Measurements from ENCODE around the gene ATP5IF1.

- no peak for TF ChIP-seq CTCF (IDR thresholded peaks at IDR 0.05; ENCODE audit: low read length)
- TF ChIP-seq EZH2phosphoT487 (IDR thresholded peaks at IDR 0.05; ENCODE audit: low read length): no peak
Observed at GRCh38 chr1:28278763-28279162, 42.8 kb downstream of the ATP5IF1 start.
